H1 (cell line): ENCODE measurements around the gene WDFY1.

Experiments
- CHD1 ChIP-seq: IDR thresholded peaks from 2 replicates; pipeline ENCODE4 v1.6.1; 2012; ENCODE audit warnings: low read depth, low read length, improper control_type of control experiment
- EGR1 ChIP-seq: IDR thresholded peaks from 2 replicates; pipeline ENCODE4 v1.6.1; 2011; ENCODE audit warnings: low read depth, low read length, borderline replicate concordance
- EP300 ChIP-seq, 2 experiments: IDR thresholded peaks; 1 replicate in 1 of 2; 2 replicates in 1 of 2; pipeline ENCODE4 v1.6.1; 2011 to 2012; ENCODE audit warnings: low read depth in 2 of 2, low read length in 2 of 2, mild to moderate bottlenecking in 2 of 2, borderline replicate concordance in 1 of 2, inconsistent platforms in 1 of 2, moderate library complexity in 1 of 2
- POLR2AphosphoS5 ChIP-seq: IDR thresholded peaks from 2 replicates; pipeline ENCODE4 v1.6.1; 2011; ENCODE audit warnings: low read depth, low read length
- TAF1 ChIP-seq: IDR thresholded peaks from 2 replicates; pipeline ENCODE4 v1.6.1; 2011; ENCODE audit warnings: mild to moderate bottlenecking, low read depth, low read length
- TCF12 ChIP-seq: IDR thresholded peaks from 2 replicates; pipeline ENCODE4 v1.6.1; 2011; ENCODE audit warnings: low read depth, mild to moderate bottlenecking, low read length
- YY1 ChIP-seq: IDR thresholded peaks from 2 replicates; pipeline ENCODE4 v1.6.1; 2011; ENCODE audit warnings: low read depth, mild to moderate bottlenecking, low read length
- TF ChIP-seq, protein P1 (sequence below), 3 experiments: IDR thresholded peaks; 1 replicate in 2 of 3; 2 replicates in 1 of 3; pipeline versions ENCODE4 v1.5.1 to v1.6.1; 2011; ENCODE audit warnings: low read length in 3 of 3, mild to moderate bottlenecking in 3 of 3, inconsistent platforms in 2 of 3, low read depth in 1 of 3, moderate library complexity in 1 of 3; ENCODE audit not compliant: insufficient read depth in 1 of 3; ENCODE audit errors: control extremely low read depth in 1 of 3

DNA sequence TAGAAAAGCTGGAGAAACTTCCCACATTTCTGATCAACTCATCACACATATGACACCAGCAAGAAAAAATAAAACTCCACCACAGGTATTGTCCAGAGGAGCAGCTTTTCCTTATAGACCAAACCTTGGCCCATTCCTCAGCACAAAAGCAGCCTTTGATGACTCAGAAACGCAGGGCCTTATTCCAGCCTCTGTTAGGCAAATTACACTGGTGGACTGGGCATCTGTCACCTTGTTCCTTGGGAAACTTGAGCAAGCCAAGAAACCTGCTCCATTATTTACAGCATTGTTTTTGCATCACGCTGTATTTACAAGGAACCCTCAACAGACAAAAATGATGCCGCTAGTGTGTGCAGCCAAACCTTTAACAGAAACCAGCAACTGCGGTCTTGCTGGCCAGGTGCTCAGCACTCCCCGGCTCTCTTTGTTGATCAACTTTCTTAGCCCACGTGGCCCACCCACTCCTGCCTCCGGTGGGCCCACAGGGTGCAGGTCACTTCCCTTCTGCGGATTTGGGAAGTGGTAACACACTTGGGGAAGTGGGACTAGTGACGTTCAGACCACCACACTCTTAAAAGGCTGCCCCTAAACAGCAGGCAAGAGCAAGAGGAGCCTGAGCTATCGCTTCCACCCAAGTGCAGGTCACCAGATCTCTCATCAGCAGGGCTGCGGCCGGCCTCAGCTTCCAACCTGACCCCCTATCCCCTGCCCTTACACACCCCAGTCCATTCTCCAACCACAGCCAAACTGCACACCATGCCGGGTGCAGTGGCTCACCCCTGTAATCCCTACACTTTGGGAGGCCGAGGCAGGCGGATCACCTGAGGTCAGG, 109.2 kb downstream of the WDFY1 start:
- TF ChIP-seq, protein P1, sequence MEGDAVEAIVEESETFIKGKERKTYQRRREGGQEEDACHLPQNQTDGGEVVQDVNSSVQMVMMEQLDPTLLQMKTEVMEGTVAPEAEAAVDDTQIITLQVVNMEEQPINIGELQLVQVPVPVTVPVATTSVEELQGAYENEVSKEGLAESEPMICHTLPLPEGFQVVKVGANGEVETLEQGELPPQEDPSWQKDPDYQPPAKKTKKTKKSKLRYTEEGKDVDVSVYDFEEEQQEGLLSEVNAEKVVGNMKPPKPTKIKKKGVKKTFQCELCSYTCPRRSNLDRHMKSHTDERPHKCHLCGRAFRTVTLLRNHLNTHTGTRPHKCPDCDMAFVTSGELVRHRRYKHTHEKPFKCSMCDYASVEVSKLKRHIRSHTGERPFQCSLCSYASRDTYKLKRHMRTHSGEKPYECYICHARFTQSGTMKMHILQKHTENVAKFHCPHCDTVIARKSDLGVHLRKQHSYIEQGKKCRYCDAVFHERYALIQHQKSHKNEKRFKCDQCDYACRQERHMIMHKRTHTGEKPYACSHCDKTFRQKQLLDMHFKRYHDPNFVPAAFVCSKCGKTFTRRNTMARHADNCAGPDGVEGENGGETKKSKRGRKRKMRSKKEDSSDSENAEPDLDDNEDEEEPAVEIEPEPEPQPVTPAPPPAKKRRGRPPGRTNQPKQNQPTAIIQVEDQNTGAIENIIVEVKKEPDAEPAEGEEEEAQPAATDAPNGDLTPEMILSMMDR (IDR thresholded peaks at IDR 0.05; ENCODE audit: control extremely low read depth in 1 of 3, insufficient read depth in 1 of 3, low read depth in 1 of 3, low read length in 3 of 3), result no peak
- TF ChIP-seq TAF1, result no peak
- no peak for TF ChIP-seq POLR2AphosphoS5
- TF ChIP-seq EGR1, result no peak
- TF ChIP-seq CHD1, result no peak
- no peak for TF ChIP-seq YY1
- no peak for TF ChIP-seq EP300 (IDR thresholded peaks at IDR 0.05; ENCODE audit: borderline replicate concordance in 1 of 2, low read depth in 2 of 2, low read length in 2 of 2)
- no peak for TF ChIP-seq TCF12
